Mammary microvascular endothelial cell (primary cell): ENCODE results near the gene MCL1. TPM values are rescaled to one million over a fixed set of nuclear protein-coding genes. Genes with fewer than 3 reads are reported as not detected.

Source experiments
- total RNA-seq: library from RNA; depleted of rRNA; stranded (reverse); fragments of >200 nt; gene quantifications from 2 replicates; pipeline ENCODE4 v1.2.3, GENCODE V29; 2015

MCL1 gene
- total RNA-seq, result 237 and 239 TPM in 2 replicates

DNA sequence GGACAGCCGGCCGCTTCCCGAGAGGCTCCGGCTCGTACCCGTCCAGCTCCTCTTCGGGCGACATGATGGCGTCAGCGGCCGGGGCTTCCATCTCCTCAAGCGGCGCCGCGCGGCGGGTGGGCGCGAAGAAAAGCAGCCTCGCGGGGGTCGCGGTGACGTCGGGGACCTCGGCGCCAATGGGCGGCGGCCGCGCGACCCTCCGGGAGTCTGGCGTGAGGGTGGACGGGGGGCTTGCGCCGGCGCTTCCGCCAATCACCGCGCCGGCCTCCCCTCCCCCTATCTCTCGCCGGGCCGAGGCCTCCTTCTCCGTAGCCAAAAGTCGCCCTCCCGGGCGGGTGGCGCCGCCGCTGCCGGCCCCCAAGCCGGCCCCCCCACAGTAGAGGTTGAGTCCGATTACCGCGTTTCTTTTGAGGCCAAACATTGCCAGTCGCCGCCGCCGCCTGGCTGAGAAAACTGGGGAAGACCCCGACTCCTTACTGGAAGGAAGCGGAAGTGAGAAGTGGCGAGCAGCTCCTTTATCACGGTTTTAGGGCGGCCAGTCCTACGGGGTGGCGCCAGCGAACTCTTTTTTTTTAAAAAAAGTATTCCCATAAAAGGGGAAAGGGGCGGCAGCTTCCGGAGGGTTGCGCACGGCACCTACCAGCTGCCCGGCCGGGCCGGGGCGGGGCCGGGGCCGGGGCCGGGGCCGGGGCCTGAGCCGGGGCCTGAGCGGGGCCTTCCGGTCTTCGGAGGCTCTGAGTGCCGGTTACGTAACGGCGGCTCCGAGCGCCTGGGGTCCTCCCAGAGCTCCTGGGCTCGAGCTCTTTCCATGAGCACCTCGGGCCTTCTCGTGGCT lies at the start of gene MCL1:
MCL1 (minus strand) TSS at position 501 of the 835 bp plus-strand sequence; CDS start at position 421, 80 bp downstream.

DNA sequence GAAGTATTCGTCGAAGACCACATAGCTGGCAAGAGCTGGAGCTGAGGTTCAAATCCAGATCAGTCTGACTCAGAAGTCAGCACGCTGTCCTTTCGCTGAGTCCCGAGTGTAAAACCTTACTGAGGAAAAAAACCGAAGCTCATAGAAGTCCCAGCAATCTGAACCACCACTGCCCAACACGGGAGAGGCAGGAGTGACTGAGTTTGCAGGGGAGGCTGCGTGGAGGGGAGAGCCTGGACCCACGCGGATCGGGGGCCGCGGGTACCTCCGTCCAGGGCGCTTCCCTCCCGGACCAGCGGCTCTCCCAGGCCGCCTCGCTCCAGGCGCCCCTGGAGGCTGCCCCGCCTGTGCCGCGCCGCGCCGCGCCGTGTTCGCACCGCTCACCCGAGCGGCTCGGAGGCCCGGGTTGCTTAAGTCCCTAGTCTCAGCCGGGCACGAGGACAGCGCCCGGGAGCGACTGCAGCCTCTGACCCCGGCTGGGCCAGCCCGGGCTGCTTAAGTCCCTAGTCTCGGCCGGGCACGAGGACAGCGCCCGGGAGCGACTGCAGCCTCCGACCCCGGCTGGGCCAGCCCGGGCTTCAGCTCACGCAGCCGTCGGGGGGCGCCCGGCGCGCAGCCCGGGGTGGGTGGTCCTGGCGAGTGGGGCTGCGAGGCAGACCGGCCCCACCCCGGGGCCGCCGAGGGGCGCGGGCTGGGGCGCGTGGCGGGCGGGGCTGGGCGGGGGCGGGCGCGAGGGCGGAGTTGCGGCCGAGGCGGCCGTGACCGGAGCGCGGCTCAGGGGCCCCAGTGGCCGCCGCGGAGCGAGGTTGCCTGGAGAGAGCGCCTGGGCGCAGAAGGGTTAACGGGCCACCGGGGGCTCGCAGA lies 30.5 kb downstream of the MCL1 start, which contains the start of gene ADAMTSL4:
ADAMTSL4 (plus strand) TSS at position 777 of the 864 bp plus-strand sequence. CDS start 2,881 bp downstream, outside the sequence.

Other genes starting within 250 kb of the MCL1 start
- gene RPRD2, start 215.5 kb downstream of the MCL1 start, total RNA-seq, result 7.2 and 8.9 TPM in 2 replicates
- gene TARS2, start 92.2 kb downstream of the MCL1 start, total RNA-seq, result 15.6 and 19.0 TPM in 2 replicates
- gene ECM1, start 71.5 kb downstream of the MCL1 start, total RNA-seq, result 1.5 and 2.1 TPM in 2 replicates
- not detected in 2 replicates for gene FALEC, start 63.9 kb downstream of the MCL1 start, total RNA-seq
- 0.40 and 0.44 TPM in 2 replicates for gene ADAMTSL4, start 30.2 kb downstream of the MCL1 start, total RNA-seq
- 242 and 333 TPM in 2 replicates for gene ENSA, start 50.0 kb upstream of the MCL1 start, total RNA-seq
- 25.8 and 31.0 TPM in 2 replicates for gene GOLPH3L, start 117.5 kb upstream of the MCL1 start, total RNA-seq
- not detected in 2 replicates for gene HORMAD1, start 141.3 kb upstream of the MCL1 start, total RNA-seq
- gene CTSS, start 186.2 kb upstream of the MCL1 start, total RNA-seq, result 72.3 and 80.2 TPM in 2 replicates
- 2.6 and 4.3 TPM in 2 replicates for gene CTSK, start 228.7 kb upstream of the MCL1 start, total RNA-seq